HPDE6-E6E7 (cell line): ENCODE results near the gene SMAP2.
"Not testable (repeated sequence)": the region's sequence is repeated elsewhere in the genome, so short reads cannot be mapped to it uniquely, and the experiment has no call there.

Experiments
- DNase-seq: peaks from one replicate; pipeline ENCODE4 v3.0.0; 2011; ENCODE audit warnings: missing footprints; ENCODE audit errors: extremely low spot score

SMAP2 gene

DNA sequence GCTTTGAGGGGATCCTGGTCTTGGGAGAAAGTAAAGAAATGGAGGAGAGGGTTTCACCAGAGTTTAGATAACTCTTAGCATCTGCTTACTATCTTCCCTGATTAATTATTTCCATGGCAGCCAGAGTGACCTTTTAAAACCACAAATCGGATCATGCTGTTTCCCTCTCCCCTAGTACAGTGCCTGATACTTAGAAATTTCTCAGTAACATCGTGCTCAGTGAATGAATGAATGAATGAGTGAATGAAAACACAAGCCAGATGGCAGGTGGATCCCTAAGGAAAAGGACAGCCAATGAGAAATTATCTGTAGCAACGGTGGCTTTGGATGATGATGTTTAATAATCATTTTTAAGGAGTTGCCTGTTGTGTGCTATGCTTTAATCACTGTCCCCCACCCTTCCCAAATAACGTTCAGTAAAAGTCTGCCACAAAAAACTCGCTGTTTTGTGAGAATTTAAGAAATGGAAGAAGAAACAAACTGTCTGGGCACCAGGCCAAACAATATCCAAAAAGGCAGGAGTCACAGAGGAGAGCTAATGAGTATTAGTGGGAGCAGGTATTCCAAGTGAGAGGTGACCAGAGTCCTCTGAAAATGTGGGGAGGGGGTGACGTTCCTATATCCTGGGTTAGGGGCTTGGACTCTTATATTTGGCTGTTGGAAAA, 737 bp upstream of the SMAP2 start:
- DNase-seq: no peak

DNA sequence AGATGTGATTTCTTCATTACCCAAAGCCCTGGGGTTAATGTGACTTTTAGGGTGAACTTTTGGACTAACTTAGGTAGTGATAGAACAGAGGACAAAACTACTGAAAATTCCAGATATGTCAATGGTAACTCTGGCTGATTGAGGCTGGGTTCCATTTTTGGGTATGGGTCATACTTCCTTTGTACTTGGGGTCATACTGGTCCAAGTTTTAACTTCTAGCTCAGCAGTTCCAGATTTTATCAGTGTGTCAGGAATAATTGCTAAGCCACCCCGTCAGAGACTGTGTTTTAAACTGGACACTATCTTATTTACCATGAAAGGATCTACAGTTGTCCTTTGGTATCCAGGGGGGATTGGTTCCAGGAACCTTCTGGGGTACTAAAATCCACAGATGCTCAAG, 4.0 kb downstream of the SMAP2 start:
- DNase-seq: no peak

DNA sequence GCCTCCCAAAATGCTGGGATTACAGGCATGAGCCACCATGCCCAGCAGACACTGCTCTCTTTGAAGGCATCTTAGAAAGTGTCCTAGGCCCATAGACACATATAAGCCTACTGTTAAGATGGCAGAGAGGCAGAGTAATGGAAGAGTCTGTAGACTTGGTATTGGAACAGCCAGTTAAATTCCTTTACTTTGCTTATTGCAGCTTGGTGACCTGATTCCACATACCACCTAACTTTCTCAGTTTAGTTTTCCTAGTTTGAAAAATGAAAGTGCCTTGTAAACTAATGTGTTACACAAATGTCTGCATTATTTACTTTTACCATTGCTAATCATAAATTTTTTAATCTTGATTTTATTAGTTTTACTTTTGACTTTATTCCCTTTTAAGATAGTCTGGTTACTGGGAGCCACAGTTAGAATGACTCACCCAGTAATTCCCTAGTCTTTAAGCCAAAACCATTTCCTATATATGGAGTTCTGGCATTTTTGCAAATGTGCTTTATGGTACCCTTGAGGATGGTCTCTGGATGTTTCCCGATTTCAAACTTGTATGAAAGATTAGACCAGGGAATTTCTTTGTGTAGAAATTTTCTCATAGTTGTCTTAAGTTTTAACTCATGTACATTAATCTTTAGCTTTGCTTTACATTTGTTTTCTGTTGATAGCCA, 6.4 kb downstream of the SMAP2 start:
- no peak for DNase-seq

DNA sequence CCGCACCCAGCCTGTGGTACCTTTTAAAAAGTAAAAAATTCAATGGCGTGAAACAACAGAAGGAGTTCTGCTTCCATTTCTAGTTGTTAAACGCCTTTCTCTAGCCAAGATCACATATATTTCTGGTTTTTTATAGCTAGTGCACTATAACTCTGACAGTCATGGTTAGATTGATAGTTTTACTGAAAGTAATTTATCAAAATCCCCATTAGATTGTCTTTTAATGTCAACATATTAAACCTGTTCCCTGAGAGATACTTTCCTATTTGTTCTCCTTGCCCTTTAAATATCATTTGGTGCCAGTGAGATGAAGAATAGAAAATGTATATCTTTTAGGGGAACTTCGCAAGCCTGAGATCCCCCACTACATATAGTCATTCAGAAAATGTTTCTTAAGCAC, 7.3 kb downstream of the SMAP2 start:
- no peak for DNase-seq

DNA sequence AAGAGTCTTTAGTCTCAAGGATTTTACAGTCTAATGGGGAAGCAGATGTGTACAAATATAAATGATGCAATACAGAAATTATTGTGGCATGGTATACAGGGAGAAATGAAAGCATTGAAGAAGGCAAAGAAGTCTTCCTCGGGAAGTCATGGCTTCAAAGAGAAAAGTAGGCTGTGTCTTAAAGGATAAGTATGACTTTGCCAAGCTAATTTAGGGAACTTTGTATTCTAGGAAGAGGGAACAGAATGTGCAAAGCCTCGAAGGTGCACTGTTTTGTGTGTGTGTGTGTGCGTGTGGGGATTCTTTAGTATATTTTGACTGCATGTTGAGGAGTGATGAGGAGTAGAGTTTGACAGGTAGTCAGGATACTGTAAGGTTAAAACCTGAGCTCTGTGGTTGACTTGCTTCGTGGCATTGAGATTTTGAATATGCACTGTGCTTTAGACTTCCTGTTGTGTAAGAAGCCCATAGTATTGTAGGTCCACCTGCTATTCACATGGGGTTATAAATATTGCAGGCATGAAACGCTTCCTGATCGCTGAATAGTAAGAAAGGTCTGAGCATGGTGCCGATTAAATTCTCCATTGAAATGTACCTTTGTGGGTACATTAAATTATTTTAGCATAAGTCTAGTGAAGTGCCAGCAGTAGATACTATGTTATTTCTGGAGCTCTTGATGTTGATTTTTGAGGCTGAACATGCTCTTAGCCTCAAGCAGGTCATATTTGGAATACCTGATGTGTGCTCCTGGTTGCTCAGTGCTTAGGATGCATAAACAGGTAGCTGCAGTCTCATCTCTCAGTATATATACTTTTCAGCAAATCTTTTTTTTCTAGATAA, 8.0 kb downstream of the SMAP2 start:
- DNase-seq: no peak

DNA sequence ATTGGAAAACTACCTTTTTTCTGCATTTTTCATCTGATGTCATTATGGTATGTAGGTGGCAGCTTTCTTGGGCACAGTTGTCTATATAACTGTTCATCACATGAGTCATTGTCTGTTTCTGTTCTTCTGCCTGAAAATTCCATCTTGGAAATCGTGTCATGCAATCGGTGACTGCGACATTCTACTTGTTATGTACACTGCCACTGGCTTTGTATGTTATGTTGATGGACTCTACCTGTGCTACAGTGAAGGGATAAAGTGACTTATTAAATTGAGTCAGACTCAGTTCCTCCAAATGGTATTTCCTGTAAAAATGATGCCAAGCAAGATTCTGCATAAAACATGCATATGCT, 8.6 kb downstream of the SMAP2 start:
- DNase-seq: no peak

DNA sequence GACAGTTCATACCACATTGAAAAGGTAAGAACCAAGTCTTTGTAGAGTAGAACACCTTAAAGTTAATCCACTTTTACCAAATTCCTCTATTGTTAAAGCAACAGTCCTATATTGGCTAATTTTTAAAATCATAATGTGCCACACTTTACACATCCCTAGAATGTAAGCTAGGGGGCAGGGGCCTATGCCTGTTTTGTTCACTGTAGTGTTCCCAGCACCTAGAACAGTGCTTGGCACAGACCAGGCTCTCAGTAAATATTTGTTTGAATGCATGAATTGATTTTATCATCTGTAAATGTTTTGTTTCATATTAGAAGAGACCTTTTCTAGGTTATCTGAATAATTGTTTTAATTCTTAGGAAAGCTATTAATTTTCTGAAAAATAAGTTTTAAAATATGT, 9.1 kb downstream of the SMAP2 start:
- no peak for DNase-seq

DNA sequence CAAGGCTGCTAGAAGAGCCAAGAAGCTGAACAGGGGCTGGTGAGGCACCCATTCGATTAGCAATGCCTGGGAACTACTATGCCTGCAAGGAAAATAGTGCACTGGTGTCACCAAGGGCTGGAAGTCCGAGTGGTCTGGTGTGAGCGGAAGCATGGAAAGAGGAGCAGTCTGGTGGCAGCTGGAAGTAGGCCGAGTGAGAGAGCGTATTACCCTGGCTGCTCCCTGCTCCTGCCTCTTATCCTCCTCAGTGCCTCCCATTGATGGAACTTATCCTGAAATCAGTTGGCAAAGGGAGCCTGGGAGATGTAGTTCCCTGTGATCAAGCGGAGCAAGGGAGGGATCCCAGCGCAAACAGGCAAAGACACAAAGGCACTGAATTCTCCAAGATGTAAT, 9.6 kb downstream of the SMAP2 start:
- DNase-seq: no peak

DNA sequence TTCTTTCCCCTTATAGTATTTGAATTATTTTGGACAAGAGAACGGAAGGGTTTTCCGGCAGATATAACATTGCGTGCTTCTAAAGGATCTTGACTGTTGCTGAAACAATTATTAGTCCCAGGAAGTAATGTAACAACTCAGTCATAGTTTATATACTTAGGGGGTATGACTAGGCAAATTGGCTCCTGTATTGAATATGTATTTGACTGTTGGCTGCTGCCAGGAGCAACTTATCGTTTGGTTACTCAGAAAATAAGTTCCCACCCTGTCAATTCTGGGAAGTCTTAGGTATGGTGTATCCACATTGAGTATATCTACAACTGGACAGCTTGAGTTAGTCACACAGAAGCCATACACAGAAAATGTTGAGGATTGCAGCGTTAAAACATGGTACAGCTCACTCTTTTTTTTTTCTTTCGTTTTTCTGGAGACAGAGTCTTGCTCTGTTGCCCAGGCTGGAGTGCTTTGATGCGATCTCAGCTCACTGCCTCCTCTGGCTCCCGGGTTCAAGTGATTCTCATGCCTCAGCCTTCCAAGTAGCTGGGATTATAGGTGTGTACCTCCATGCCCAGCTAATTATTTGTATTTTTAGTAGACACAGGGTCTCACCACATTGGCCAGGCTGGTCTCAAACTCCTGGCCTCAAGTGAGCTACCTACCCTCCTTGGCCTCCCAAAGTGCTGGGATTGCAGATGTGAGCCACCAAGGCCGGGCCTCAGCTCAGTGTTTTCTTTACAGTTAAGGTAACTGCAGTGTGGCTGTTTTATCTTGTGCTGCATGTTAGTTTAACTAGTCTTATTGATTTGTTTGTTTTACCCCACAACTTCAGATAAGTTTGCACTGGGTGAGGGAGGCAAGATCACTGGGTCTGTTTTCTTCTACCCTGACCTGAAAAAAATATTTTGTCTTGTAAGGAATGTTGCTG, 10.2 kb downstream of the SMAP2 start:
- DNase-seq: no peak

DNA sequence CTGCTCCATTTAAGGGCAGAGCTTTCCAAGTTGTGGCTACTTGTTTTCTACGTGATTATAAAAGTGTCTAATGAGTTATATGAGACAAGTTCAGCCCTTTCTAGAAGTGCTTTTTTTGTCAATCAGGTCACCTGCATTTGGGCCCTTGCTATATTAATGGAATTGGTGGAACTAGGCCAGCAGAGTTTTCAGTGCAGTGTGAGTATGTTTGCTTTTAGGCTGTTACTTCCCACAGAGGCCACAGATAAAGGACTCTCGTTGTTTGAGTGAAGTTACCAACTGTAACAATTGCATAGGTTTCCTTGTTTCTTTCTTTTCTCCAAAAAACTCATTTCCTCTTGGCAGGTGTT, 10.9 kb downstream of the SMAP2 start:
- no peak for DNase-seq

DNA sequence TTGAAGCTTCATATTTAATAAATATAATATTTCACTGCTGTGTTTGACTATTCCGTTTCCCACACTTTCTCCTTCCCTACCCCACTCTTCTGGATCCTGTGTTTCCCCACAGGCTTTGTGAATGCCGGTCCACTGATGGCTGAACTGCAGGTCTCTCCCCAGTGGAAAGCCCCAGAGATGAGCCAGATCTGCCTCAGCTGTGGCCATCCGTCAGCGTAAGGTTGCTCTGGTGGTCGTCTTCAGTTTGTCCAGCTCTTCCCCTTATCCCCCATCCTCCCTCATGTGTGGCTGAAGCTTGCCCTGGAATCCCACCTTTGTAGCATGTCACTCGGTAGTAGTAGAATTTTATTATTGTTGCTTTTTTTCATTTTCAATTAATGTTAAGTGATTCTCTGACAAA, 11.4 kb downstream of the SMAP2 start:
- no peak for DNase-seq

DNA sequence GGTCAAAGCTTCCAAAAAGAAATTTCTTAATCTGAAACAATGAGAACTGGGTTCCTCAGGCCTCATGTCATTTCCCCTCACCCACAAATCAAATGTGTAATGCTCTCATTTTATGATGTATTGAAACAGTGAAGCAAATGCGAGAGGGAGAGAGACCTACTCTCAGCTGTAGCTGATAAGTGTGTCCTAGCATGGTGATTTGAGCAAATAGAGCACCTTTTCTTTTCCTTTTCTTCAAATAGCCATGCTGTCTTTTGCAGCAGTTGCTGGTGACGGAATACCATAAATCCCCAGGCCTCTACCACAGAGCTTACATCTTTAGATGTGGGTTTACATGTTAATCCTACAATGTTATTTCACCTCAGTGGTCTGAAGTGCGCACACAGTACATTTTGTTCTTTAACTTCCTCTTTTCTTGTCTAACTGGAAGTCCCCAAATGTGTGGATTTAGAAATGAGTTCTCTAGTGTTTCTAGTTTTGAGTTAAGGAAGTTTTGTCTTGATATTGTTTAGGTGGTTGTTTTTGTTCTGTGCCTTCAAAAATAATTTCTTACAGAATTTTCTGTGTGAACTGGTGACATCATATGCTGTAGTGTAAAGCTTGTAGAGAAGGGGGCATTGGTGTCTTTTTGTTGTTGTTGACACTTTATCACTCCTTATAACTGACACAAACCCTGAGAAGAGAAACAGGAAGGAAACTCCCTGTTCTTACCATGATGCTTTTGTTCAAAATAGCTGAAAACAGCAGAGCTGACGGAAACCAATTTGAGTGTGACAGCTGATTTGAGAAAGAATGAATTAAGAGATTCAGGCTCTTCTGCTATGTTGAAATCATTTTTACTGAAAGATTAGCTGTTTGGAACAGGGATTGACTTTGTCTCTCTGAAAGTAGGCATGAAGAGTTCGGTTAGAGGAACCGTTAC, 12.2 kb downstream of the SMAP2 start:
- no peak for DNase-seq

DNA sequence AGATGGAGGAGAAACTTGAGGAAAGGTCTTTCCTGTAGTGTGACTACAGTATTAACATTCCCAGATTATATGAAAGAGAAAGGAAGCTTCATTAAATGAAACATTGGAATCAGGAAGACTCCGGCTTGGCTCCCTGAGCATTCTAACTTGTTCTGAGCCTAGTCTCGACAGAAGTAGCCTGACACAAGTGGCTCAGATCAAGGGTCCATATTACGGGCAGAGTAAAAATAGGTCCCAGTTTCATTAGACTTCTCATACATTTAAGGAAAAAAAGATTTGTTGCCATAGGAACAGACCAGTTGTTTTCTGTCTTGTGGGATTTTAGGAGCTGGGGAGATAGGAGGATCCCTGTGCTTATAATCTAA, 12.8 kb downstream of the SMAP2 start:
- DNase-seq: no peak

DNA sequence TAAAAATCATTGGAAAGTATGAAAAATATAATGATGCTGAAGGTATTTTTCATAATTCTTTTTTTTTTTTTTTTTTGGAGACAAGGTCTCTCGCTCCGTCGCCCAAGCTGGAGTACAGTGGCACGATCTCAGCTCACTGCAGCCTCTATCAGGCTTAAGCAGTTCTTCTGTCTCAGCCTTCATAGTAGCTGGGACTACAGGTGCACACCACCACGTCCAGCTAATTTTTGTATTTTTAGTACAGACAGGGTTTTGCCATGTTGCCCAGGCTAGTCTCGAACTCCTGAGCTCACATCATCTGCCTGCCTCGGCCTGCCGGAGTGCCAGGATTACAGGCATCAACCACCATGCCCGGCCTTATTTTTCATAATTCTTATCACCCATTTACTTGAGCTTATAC, 13.3 kb downstream of the SMAP2 start:
- DNase-seq: no peak

DNA sequence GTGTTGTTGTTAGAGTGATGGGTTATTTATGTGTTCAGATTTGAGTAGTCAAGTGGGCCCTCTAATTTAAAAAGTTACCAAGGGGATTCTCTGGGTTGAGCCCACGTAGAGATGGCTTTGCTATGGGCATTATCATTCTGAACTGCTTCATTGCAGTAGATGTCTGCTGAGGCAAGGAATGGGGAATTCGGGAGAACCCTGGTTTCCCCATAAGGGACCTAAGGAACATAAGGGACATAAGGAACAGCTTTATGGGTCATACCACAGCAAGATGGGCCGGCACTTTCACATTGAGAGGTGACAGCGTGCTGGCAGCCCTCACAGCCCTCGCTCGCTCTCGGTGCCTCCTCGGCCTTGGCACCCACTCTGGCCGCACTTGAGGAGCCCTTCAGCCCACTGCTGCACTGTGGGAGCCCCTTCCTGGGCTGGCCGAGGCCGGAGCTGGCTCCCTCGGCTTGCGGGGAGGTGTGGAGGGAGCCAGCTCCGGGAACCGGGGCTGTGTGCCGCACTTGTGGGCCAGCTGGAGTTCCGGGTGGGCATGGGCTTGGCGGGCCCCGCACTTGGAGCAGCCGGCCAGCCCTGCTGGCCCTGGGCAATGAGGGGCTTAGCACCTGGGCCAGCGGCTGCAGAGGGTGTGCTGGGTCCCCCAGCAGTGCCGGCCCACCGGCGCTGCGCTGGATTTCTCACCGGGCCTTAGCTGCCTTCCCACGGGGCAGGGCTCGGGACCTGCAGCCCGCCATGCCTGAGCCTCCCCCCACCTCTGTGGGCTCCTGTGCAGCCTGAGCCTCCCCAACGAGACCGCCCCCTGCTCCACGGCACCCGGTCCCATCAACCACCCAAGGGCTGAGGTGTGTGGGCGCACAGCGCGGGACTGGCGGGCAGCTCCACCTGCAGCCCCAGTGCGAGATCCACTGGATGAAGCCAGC, 14.1 kb downstream of the SMAP2 start:
- DNase-seq: not testable (repeated sequence)

DNA sequence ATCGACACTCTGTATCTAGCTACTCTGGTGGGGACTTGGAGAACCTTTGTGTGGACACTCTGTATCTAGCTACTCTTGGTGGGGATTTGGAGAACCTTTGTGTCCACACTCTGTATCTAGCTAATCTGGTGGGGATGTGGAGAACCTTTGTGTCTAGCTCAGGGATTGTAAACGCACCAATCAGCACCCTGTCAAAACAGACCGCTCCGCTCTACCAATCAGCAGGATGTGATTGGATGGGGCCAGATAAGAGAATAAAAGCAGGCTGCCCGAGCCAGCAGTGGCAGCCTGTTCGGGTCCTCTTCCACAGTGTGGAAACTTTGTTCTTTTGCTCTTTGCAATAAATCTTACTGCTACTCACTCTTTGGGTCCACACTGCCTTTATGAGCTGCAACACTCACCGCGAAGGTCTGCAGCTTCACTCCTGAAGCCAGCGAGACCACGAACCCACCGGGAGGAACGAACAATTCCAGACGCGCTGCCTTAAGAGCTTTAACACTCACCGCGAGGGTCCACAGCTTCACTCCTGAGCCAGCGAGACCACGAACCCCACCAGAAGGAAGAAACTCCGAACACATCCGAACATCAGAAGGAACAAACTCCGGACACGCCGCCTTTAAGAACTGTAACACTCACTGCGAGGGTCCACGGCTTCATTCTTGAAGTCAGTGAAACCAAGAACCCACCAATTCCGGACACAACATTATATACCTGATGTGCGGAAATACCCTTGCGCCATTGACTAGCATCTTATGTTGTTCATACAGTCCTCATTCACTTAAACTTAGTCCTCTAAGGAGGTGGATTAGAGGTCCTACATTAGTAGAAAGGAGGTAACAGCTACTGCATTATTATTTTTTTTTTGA, 15.2 kb downstream of the SMAP2 start:
- DNase-seq: not testable (repeated sequence)

DNA sequence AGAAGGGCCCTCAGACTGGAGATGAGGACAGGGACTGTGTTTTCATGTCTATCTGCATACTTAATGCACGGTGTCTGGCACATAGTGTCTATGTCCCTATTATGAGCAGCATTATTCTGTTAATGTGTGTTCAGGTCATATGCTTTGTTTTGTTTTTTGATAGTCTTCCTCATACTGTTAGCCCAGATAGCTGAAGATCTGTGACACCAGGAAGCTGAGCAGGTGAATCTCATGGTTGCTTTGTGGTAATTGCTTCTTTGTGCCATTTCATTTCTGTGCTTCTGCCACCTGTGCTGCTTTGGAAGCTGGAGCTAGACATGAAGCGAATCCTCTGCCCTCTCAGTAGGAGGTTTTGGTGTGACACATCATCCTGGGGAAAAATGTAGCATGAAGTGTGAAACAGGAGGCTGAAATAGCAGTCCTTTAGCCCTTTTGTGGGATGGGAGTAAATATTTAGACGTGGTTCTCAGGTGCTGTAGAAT, 15.8 kb downstream of the SMAP2 start:
- DNase-seq: no peak

DNA sequence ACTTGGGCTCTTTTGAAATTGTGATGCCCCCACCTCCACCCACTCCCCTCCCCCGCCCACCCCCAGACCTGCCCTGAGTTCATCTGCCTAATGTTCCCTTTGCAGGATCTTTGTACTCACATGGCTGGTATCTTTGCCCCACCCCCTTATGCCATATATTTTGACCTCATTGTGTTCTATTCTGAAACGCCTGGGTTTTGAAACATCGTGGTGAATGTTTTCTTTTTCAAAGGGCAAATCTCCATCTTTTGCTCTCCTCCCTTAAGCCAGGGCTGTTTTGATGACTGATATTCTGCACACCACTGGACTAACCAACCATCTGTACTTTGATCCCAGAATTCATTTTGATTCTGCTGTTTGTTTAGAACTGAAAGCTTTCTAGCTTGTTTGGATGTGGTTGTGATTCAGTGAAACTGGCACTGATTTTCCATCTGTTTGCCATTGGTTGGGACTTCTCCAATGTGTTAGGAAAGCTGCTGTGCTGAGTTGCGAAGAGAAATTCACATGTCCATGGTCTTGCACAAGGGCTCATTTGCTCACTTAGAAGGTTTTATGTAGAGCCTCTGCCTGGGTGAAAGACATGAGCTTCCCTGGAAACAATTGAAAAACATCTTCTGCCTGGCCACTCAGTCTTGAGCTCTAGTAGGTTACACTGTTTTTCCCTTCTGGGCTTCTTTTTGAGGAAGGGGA, 16.5 kb downstream of the SMAP2 start:
- DNase-seq: no peak
